HUDEP-2 (cell line): ENCODE results near the gene DNAJC22.
"Not testable (repeated sequence)": the region's sequence is repeated elsewhere in the genome, so short reads cannot be mapped to it uniquely, and the experiment has no call there.

Source experiments
- DNase-seq, 76 experiments: peaks; one replicate each; lab custom pipeline; 2025; ENCODE audit not compliant: unreplicated experiment in 76 of 76; lab: John Stamatoyannopoulos, UW

Gene DNAJC22

GRCh38 chr12:49330631-49331379 is 15.9 kb upstream of the DNAJC22 start:
- no peak for DNase-seq

- peak in 18 of 76 experiments; percentile 4 to 48 (median 20) for DNase-seq
These were observed 15.1 kb upstream of the DNAJC22 start for GRCh38 chr12:49331380-49332222.

GRCh38 chr12:49332441-49332861 is 14.2 kb upstream of the DNAJC22 start:
- DNase-seq, result no peak

GRCh38 chr12:49332891-49333371 is 13.8 kb upstream of the DNAJC22 start:
- DNase-seq, result no peak

- DNase-seq, result not testable (repeated sequence)
These were observed 12.9 kb upstream of the DNAJC22 start for GRCh38 chr12:49333778-49334177.

GRCh38 chr12:49334226-49334625 is 12.5 kb upstream of the DNAJC22 start:
- DNase-seq, result no peak

- DNase-seq, result no peak
These were observed 12.0 kb upstream of the DNAJC22 start for GRCh38 chr12:49334681-49335080.

- DNase-seq, result no peak
These were observed 11.4 kb upstream of the DNAJC22 start for GRCh38 chr12:49335118-49335954.

- DNase-seq, result no peak
These were observed 10.6 kb upstream of the DNAJC22 start for GRCh38 chr12:49335955-49336644.

GRCh38 chr12:49336645-49337584 is 9.8 kb upstream of the DNAJC22 start, which contains the start of gene C1QL4:
TSS of gene C1QL4 (minus strand) at chr12:49337188. CDS start at chr12:49336477, 711 bp downstream.
- DNase-seq, result peak in 67 of 76 experiments; percentile 10 to 85 (median 64)

GRCh38 chr12:49338830-49339463 is 7.7 kb upstream of the DNAJC22 start:
- no peak for DNase-seq

GRCh38 chr12:49339464-49339861 is 7.2 kb upstream of the DNAJC22 start:
- peak in 8 of 76 experiments; percentile 3 to 25 (median 18) for DNase-seq

- DNase-seq, result no peak
These were observed 6.4 kb upstream of the DNAJC22 start for GRCh38 chr12:49340095-49340870.

- DNase-seq, result no peak
These were observed 5.5 kb upstream of the DNAJC22 start for GRCh38 chr12:49340971-49341776.

GRCh38 chr12:49341777-49342065 is 5.0 kb upstream of the DNAJC22 start:
- DNase-seq, result no peak

- peak in 68 of 76 experiments; percentile 11 to 82 (median 59) for DNase-seq
These were observed 4.4 kb upstream of the DNAJC22 start for GRCh38 chr12:49342066-49342913.
